ENCODE data around the gene MBL2. TPM values are rescaled to one million over a fixed set of nuclear protein-coding genes. Genes with fewer than 3 reads are reported as not detected.

The MBL2 gene
- total and polyA plus RNA-seq, 4 donors = 36.2 to 222 (median 105) TPM

DNA sequence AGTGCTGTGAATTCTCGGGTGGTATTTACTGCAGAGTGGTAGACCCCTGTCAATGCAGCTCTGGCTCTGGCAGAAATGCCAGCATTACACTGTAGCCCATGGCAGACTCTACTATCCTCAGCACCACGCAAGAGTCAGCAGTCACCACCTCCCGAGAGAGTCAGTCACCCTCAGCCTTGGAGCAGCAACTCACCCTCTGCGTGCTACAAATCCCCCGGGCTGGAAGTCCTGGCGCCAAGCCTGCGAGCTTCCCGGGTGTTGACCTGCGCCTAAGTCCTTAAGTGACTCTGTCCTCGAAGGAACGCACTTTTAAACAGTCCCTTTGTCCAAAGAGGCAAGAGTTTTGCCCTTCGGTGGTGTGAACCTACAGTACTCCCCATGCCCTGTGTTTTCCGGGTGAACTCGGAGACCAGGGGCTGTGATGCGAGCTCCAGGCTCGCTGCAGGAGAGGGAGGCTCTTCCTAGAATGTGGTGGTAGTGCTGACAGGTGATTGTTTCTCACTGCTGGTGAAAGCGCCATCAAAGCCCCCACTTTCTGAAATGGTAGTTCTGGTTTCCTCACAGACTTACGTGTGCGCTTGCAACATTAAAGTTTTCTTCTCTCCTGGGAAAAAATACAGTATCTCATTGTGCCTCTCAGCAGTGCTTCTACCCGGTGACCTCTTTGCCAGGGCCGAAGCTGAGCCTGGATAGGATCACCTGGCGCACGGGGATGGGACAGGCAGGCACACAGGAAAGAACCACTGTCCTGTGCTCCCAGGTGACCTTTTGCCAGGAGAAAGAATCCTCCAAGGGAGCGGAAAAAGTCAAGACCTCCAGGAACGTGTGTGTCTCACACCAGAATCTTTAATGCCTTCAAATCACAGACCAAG lies 33.1 kb upstream of the MBL2 start:
- WGBS = 67% methylated on average over 25 of the region's 25 CpGs
- no peaks in the 10 kb centered on the region for H3K4me1 ChIP-seq (ENCODE audit: control insufficient read depth in 4 of 4, insufficient read depth in 4 of 4, low read length in 3 of 4)
- TF ChIP-seq GABPA (IDR thresholded peaks at IDR 0.05 in 1 of 2, conservative IDR thresholded peaks at IDR 0.05 in 1 of 2) (no peak), FOXA2 (IDR thresholded peaks at IDR 0.05) (no peak), JUND (IDR thresholded peaks at IDR 0.05) (no peak), FOXA1 (IDR thresholded peaks at IDR 0.05) (no peak), RXRA (IDR thresholded peaks at IDR 0.05) (no peak), HNF4A (conservative IDR thresholded peaks at IDR 0.05) (no peak), HNF4G (IDR thresholded peaks at IDR 0.05) (no peak), YY1 (IDR thresholded peaks at IDR 0.05) (no peak), EGR1 (IDR thresholded peaks at IDR 0.05; ENCODE audit: low read depth in 2 of 2) (no peak), SP1 (IDR thresholded peaks at IDR 0.05) (no peak), NR2F2 (IDR thresholded peaks at IDR 0.05) (no peak), TAF1 (conservative IDR thresholded peaks at IDR 0.05) (no peak)
- TF ChIP-seq, protein P1, sequence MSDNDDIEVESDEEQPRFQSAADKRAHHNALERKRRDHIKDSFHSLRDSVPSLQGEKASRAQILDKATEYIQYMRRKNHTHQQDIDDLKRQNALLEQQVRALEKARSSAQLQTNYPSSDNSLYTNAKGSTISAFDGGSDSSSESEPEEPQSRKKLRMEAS (IDR thresholded peaks at IDR 0.05) = no peak
- TF ChIP-seq, protein P2, sequence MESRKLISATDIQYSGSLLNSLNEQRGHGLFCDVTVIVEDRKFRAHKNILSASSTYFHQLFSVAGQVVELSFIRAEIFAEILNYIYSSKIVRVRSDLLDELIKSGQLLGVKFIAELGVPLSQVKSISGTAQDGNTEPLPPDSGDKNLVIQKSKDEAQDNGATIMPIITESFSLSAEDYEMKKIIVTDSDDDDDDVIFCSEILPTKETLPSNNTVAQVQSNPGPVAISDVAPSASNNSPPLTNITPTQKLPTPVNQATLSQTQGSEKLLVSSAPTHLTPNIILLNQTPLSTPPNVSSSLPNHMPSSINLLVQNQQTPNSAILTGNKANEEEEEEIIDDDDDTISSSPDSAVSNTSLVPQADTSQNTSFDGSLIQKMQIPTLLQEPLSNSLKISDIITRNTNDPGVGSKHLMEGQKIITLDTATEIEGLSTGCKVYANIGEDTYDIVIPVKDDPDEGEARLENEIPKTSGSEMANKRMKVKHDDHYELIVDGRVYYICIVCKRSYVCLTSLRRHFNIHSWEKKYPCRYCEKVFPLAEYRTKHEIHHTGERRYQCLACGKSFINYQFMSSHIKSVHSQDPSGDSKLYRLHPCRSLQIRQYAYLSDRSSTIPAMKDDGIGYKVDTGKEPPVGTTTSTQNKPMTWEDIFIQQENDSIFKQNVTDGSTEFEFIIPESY (IDR thresholded peaks at IDR 0.05) = no peak
- TF ChIP-seq, protein P3, sequence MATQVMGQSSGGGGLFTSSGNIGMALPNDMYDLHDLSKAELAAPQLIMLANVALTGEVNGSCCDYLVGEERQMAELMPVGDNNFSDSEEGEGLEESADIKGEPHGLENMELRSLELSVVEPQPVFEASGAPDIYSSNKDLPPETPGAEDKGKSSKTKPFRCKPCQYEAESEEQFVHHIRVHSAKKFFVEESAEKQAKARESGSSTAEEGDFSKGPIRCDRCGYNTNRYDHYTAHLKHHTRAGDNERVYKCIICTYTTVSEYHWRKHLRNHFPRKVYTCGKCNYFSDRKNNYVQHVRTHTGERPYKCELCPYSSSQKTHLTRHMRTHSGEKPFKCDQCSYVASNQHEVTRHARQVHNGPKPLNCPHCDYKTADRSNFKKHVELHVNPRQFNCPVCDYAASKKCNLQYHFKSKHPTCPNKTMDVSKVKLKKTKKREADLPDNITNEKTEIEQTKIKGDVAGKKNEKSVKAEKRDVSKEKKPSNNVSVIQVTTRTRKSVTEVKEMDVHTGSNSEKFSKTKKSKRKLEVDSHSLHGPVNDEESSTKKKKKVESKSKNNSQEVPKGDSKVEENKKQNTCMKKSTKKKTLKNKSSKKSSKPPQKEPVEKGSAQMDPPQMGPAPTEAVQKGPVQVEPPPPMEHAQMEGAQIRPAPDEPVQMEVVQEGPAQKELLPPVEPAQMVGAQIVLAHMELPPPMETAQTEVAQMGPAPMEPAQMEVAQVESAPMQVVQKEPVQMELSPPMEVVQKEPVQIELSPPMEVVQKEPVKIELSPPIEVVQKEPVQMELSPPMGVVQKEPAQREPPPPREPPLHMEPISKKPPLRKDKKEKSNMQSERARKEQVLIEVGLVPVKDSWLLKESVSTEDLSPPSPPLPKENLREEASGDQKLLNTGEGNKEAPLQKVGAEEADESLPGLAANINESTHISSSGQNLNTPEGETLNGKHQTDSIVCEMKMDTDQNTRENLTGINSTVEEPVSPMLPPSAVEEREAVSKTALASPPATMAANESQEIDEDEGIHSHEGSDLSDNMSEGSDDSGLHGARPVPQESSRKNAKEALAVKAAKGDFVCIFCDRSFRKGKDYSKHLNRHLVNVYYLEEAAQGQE (IDR thresholded peaks at IDR 0.05) = no peak
- TF ChIP-seq, protein P4, sequence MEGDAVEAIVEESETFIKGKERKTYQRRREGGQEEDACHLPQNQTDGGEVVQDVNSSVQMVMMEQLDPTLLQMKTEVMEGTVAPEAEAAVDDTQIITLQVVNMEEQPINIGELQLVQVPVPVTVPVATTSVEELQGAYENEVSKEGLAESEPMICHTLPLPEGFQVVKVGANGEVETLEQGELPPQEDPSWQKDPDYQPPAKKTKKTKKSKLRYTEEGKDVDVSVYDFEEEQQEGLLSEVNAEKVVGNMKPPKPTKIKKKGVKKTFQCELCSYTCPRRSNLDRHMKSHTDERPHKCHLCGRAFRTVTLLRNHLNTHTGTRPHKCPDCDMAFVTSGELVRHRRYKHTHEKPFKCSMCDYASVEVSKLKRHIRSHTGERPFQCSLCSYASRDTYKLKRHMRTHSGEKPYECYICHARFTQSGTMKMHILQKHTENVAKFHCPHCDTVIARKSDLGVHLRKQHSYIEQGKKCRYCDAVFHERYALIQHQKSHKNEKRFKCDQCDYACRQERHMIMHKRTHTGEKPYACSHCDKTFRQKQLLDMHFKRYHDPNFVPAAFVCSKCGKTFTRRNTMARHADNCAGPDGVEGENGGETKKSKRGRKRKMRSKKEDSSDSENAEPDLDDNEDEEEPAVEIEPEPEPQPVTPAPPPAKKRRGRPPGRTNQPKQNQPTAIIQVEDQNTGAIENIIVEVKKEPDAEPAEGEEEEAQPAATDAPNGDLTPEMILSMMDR (IDR thresholded peaks at IDR 0.05; ENCODE audit: low read depth, low read length, missing input control) = no peak

More for the DNA sequence above, 33.1 kb upstream of the MBL2 start:
- H3K27me3 ChIP-seq (ENCODE audit: control insufficient read depth in 4 of 4, insufficient read depth in 4 of 4, low read length in 3 of 4) = no peaks in the 10 kb centered on the region
- no peaks in the 10 kb centered on the region for H3K36me3 ChIP-seq (ENCODE audit: control insufficient read depth in 4 of 4, insufficient read depth in 3 of 4, low read depth in 1 of 4, low read length in 3 of 4)
- DNase-seq (ENCODE audit: low spot score) = no peak
- no peak overlapping the region for H3K9ac ChIP-seq (ENCODE audit: low read depth in 1 of 2, low read length in 2 of 2)
- H3K9me3 ChIP-seq (ENCODE audit: control insufficient read depth in 4 of 4, low read length in 3 of 4) = no peaks in the 10 kb centered on the region
- H3K4me3 ChIP-seq (ENCODE audit: low read depth in 1 of 3, low read length in 3 of 3) = no peak overlapping the region
- no peak overlapping the region for H3K27ac ChIP-seq (ENCODE audit: low read depth in 1 of 2, low read length in 2 of 2)
